GM12864 (cell line): ENCODE results near the gene ZNF428.

ENCODE experiments used
- DNase-seq: peaks from one replicate; pipeline ENCODE4 v3.0.0-alpha.2; 2011; ENCODE audit warnings: low read depth
- H3K4me3 ChIP-seq: 2 replicates; pipeline ENCODE4 v1.5.1; 2011; ENCODE audit warnings: mild to moderate bottlenecking, low read depth, low read length, control low read depth
- CTCF ChIP-seq: IDR thresholded peaks from 2 replicates; pipeline ENCODE4 v1.5.1; 2011; ENCODE audit warnings: low read depth, mild to moderate bottlenecking, moderate library complexity, low read length, control low read depth, inconsistent platforms; ENCODE audit errors: missing control alignments

ZNF428 gene

GRCh38 chr19:43598445-43599240, 20.8 kb downstream of the ZNF428 start:
- H3K4me3 ChIP-seq, result no peak overlapping the region
- no peak for TF ChIP-seq CTCF
- no peak for DNase-seq

GRCh38 chr19:43597876-43598275, 21.6 kb downstream of the ZNF428 start:
- peak overlapping the region; percentile 73 for H3K4me3 ChIP-seq
- no peak for TF ChIP-seq CTCF
- no peak for DNase-seq

- no peak for TF ChIP-seq CTCF
- DNase-seq, result no peak
- H3K4me3 ChIP-seq, result peak overlapping the region; percentile 73
These were observed 22.5 kb downstream of the ZNF428 start for GRCh38 chr19:43596842-43597461.

- no peak for TF ChIP-seq CTCF
- DNase-seq, result peak; percentile 97
- peak within 1 kb of the TSS; percentile 78 for H3K4me3 ChIP-seq
These were observed 23.2 kb downstream of the ZNF428 start, which contains the start of the genes IRGQ and ZNF576 for GRCh38 chr19:43595999-43596841. Gene IRGQ, minus strand, starts transcription at chr19:43596134. Its CDS starts 796 bp downstream, at chr19:43595338. Gene ZNF576, plus strand, starts transcription at chr19:43596595. Its CDS starts 514 bp downstream, at chr19:43597109.

GRCh38 chr19:43595605-43595998, 23.8 kb downstream of the ZNF428 start:
- H3K4me3 ChIP-seq, result peak overlapping the region; percentile 78
- no peak for TF ChIP-seq CTCF
- no peak for DNase-seq

- H3K4me3 ChIP-seq, result peak overlapping the region; percentile 78
- peak; percentile 96 for TF ChIP-seq CTCF
- DNase-seq, result peak; percentile 33
These were observed 24.5 kb downstream of the ZNF428 start for GRCh38 chr19:43594710-43595604.
